Testis (tissue), 2 donors: ENCODE data around the gene UPF1.

ENCODE experiments used
- CTCF ChIP-seq, 3 experiments: fragments of 450-650 bp in 2 of 3; fragments of 200-600 bp in 1 of 3; sonication (generic) in 1 of 3; IDR thresholded peaks; one replicate each; pipeline ENCODE4 v1.5.1; 2016 to 2019; ENCODE audit warnings: antibody characterized with exemption in 3 of 3, mild to moderate bottlenecking in 2 of 3, moderate library complexity in 1 of 3
- POLR2A ChIP-seq: fragments of 450-650 bp; IDR thresholded peaks from one replicate; pipeline ENCODE4 v1.6.1; 2017; ENCODE audit warnings: antibody characterized with exemption, mild to moderate bottlenecking, moderate library complexity

GRCh38 chr19:18879579-18880373 lies 48.0 kb downstream of the UPF1 start:
- TF ChIP-seq CTCF (IDR thresholded peaks at IDR 0.05) = no peak
- TF ChIP-seq POLR2A = no peak
